Left kidney (tissue), 2 donors: ENCODE measurements around the gene LTV1. TPM values are rescaled to one million over a fixed set of nuclear protein-coding genes. Genes with fewer than 3 reads are reported as not detected.
"Not testable (repeated sequence)": the region's sequence is repeated elsewhere in the genome, so short reads cannot be mapped to it uniquely, and the experiment has no call there.

Experiments
- DNase-seq: peaks from one replicate; pipeline ENCODE4 v3.0.0-alpha.2; 2013
- polyA plus RNA-seq: library from polyadenylated mRNA; unstranded; fragments of 120-200 nt; gene quantifications from one replicate; pipeline ENCODE4 v1.2.1, GENCODE V29; 2013; ENCODE audit not compliant: insufficient read length

LTV1 gene
- polyA plus RNA-seq, 1 donor = 48.2 TPM

GRCh38 chr6:143840595-143841265 lies 2.4 kb upstream of the LTV1 start:
- DNase-seq = no peak

- DNase-seq = no peak
These were observed 657 bp upstream of the LTV1 start for GRCh38 chr6:143842461-143842901.

- DNase-seq = no peak
These were observed 500 bp downstream of the LTV1 start for GRCh38 chr6:143843677-143843999.

- no peak for DNase-seq
These were observed 868 bp downstream of the LTV1 start for GRCh38 chr6:143844006-143844405.

- DNase-seq = no peak
These were observed 1.9 kb downstream of the LTV1 start for GRCh38 chr6:143845033-143845432.

- DNase-seq = not testable (repeated sequence)
These were observed 8.6 kb downstream of the LTV1 start for GRCh38 chr6:143851706-143852105.

- not testable (repeated sequence) for DNase-seq
These were observed 11.9 kb downstream of the LTV1 start for GRCh38 chr6:143855057-143855456.

- not testable (repeated sequence) for DNase-seq
These were observed 13.6 kb downstream of the LTV1 start for GRCh38 chr6:143856762-143857161.

GRCh38 chr6:143857651-143858050 lies 14.5 kb downstream of the LTV1 start:
- DNase-seq = no peak

- DNase-seq = no peak
These were observed 16.9 kb downstream of the LTV1 start for GRCh38 chr6:143859891-143860660.

GRCh38 chr6:143863771-143864170 lies 20.6 kb downstream of the LTV1 start:
- DNase-seq = no peak

GRCh38 chr6:143864234-143864633 lies 21.1 kb downstream of the LTV1 start, which contains the start of gene ZC2HC1B:
TSS of gene ZC2HC1B (plus strand) at chr6:143864474. CDS start at chr6:143864540, 66 bp downstream.
- no peak for DNase-seq

- no peak for DNase-seq
These were observed 24.1 kb downstream of the LTV1 start for GRCh38 chr6:143867236-143867635.

GRCh38 chr6:143868808-143869207 lies 25.7 kb downstream of the LTV1 start:
- not testable (repeated sequence) for DNase-seq

GRCh38 chr6:143871202-143871730 lies 28.1 kb downstream of the LTV1 start:
- not testable (repeated sequence) for DNase-seq

- DNase-seq = no peak
These were observed 29.1 kb downstream of the LTV1 start for GRCh38 chr6:143872201-143872600.

- DNase-seq = not testable (repeated sequence)
These were observed 30.5 kb downstream of the LTV1 start for GRCh38 chr6:143873600-143873999.

- not testable (repeated sequence) for DNase-seq
These were observed 31.4 kb downstream of the LTV1 start for GRCh38 chr6:143874503-143874902.

GRCh38 chr6:143877584-143878271 lies 34.6 kb downstream of the LTV1 start:
- DNase-seq = no peak

GRCh38 chr6:143878272-143878760 lies 35.2 kb downstream of the LTV1 start:
- DNase-seq = no peak

GRCh38 chr6:143880412-143880811 lies 37.3 kb downstream of the LTV1 start:
- DNase-seq = no peak

- no peak for DNase-seq
These were observed 39.3 kb downstream of the LTV1 start for GRCh38 chr6:143882401-143882930.
